ENCODE data around the gene CDX2. TPM values are rescaled to one million over a fixed set of nuclear protein-coding genes. Genes with fewer than 3 reads are reported as not detected.

Gene CDX2
- total and polyA plus RNA-seq, 10 of the 15 experiments (the other 5 are each of a cell fraction or from before 2014, with no cell fraction given) = 0.15 TPM; not detected in 9

DNA sequence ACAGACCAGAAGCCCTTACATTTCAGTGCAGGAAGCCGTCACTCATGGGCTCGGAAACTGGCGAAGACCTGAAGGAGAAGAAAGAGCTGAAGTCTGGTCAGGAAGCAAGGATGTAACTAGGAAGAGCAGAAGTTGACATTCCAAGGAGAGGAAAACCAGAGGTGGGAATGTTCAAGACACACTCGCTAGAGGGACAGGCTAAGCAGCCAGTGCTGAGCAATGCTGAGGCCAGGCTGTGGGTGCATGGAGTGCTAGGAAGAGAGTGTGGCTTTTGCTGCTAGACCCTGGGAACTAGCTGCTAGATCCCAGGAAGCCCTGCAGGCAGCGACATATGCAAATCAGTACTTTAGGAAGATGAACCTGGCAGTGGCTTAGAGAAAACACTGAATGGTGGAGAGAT is 31.5 kb upstream of the CDX2 start:
- CTCF ChIA-PET = no interaction called here
- Histone ChIP-seq H3K4me1 (ENCODE audit: control insufficient read depth, insufficient read depth, low read length) (no peaks in the 10 kb centered on the region), H3K9me3 (replicated peaks; ENCODE audit: control insufficient read depth, insufficient read depth, low read length) (no peaks in the 10 kb centered on the region), H2AFZ (ENCODE audit: control insufficient read depth, low read depth, low read length) (no peak overlapping the region), H3K27ac (ENCODE audit: control insufficient read depth, insufficient read depth) (no peak overlapping the region), H3K27me3 (replicated peaks in 1 of 2; ENCODE audit: control insufficient read depth in 2 of 2, insufficient read depth in 2 of 2, low read length in 1 of 2) (no peaks in the 10 kb centered on the region), H3K79me2 (ENCODE audit: control insufficient read depth, insufficient read depth, low read length) (no peaks in the 10 kb centered on the region), H3K9ac (ENCODE audit: control insufficient read depth, insufficient read depth, low read length) (no peak overlapping the region), H3K4me3 (no peak overlapping the region), H3K4me2 (ENCODE audit: control insufficient read depth, insufficient read depth) (no peak overlapping the region), H4K20me1 (ENCODE audit: control insufficient read depth, insufficient read depth) (no peaks in the 10 kb centered on the region), H3K36me3 (ENCODE audit: control insufficient read depth in 2 of 2, insufficient read depth in 2 of 2, low read length in 1 of 2) (no peaks in the 10 kb centered on the region)
- no peak for ATAC-seq
- no peak for DNase-seq (ENCODE audit: low read depth, low spot score)
- POLR2A ChIA-PET = interaction anchor here (1.1 kb wide), 1 partner anchor 14 kb away, joined by 3 read pairs; no protein-coding TSS in a partner anchor
- 54% methylated on average over 5 of the region's 5 CpGs for WGBS (ENCODE audit: insufficient coverage, insufficient replicate concordance, low lambda C conversion rate, missing lambda C conversion rate)
- RAD21 ChIA-PET (ENCODE audit: unreplicated experiment) = interaction anchor here (0.6 to 1.4 kb wide), 2 partner anchors 12 to 16 kb away, joined by 3 read pairs; no protein-coding TSS in a partner anchor
- SMC1A ChIA-PET (ENCODE audit: uncharacterized antibody, unreplicated experiment) = interaction anchor here (1.5 kb wide), 1 partner anchor 8 kb away, joined by 6 read pairs; no protein-coding TSS in a partner anchor
- in situ Hi-C loops (cut with MboI) (no loop called here), intact Hi-C loops (cut with micrococcal nuclease; ENCODE audit: unreplicated experiment) (no loop called here)
- BruUV-seq (replicated peaks) = no TSS peak
- TF ChIP-seq, protein P1, sequence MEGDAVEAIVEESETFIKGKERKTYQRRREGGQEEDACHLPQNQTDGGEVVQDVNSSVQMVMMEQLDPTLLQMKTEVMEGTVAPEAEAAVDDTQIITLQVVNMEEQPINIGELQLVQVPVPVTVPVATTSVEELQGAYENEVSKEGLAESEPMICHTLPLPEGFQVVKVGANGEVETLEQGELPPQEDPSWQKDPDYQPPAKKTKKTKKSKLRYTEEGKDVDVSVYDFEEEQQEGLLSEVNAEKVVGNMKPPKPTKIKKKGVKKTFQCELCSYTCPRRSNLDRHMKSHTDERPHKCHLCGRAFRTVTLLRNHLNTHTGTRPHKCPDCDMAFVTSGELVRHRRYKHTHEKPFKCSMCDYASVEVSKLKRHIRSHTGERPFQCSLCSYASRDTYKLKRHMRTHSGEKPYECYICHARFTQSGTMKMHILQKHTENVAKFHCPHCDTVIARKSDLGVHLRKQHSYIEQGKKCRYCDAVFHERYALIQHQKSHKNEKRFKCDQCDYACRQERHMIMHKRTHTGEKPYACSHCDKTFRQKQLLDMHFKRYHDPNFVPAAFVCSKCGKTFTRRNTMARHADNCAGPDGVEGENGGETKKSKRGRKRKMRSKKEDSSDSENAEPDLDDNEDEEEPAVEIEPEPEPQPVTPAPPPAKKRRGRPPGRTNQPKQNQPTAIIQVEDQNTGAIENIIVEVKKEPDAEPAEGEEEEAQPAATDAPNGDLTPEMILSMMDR (IDR thresholded peaks at IDR 0.05 in 2 of 3, conservative IDR thresholded peaks at IDR 0.05 in 1 of 3; ENCODE audit: control insufficient read depth in 2 of 3, extremely low read depth in 1 of 3, insufficient read depth in 1 of 3, low read depth in 3 of 3, low read length in 3 of 3) = no peak
- TF ChIP-seq IRF4 (IDR thresholded peaks at IDR 0.05; ENCODE audit: low read depth, low read length) (no peak), SIN3A (IDR thresholded peaks at IDR 0.05; ENCODE audit: low read depth, low read length) (no peak), CHD1 (IDR thresholded peaks at IDR 0.05; ENCODE audit: low read depth, low read length) (no peak), SP1 (IDR thresholded peaks at IDR 0.05; ENCODE audit: low read depth, low read length) (no peak), POLR2AphosphoS5 (IDR thresholded peaks at IDR 0.05; ENCODE audit: low read length) (no peak), CREB1 (IDR thresholded peaks at IDR 0.05; ENCODE audit: low read depth) (no peak), ZNF24 (IDR thresholded peaks at IDR 0.05) (no peak), RFX5 (IDR thresholded peaks at IDR 0.05; ENCODE audit: low read depth, low read length) (no peak), BCL11A (IDR thresholded peaks at IDR 0.05; ENCODE audit: low read depth, low read length) (no peak), BMI1 (IDR thresholded peaks at IDR 0.05; ENCODE audit: borderline replicate concordance) (no peak), SMAD5 (IDR thresholded peaks at IDR 0.05; ENCODE audit: low read depth) (no peak), ESRRA (IDR thresholded peaks at IDR 0.05; ENCODE audit: low read length) (no peak), TCF7 (IDR thresholded peaks at IDR 0.05; ENCODE audit: borderline replicate concordance) (no peak), MEF2A (IDR thresholded peaks at IDR 0.05; ENCODE audit: insufficient read depth, low read depth, low read length) (no peak), POLR2A (IDR thresholded peaks at IDR 0.05; ENCODE audit: low read depth, low read length) (no peak)
- TF ChIP-seq, protein P2, sequence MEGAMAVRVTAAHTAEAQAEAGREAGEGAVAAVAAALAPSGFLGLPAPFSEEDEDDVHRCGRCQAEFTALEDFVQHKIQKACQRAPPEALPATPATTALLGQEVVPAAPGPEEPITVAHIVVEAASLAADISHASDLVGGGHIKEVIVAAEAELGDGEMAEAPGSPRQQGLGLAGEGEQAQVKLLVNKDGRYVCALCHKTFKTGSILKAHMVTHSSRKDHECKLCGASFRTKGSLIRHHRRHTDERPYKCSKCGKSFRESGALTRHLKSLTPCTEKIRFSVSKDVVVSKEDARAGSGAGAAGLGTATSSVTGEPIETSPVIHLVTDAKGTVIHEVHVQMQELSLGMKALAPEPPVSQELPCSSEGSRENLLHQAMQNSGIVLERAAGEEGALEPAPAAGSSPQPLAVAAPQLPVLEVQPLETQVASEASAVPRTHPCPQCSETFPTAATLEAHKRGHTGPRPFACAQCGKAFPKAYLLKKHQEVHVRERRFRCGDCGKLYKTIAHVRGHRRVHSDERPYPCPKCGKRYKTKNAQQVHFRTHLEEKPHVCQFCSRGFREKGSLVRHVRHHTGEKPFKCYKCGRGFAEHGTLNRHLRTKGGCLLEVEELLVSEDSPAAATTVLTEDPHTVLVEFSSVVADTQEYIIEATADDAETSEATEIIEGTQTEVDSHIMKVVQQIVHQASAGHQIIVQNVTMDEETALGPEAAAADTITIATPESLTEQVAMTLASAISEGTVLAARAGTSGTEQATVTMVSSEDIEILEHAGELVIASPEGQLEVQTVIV (IDR thresholded peaks at IDR 0.05; ENCODE audit: borderline replicate concordance, partially characterized antibody) = no peak
- TF ChIP-seq, protein P3, sequence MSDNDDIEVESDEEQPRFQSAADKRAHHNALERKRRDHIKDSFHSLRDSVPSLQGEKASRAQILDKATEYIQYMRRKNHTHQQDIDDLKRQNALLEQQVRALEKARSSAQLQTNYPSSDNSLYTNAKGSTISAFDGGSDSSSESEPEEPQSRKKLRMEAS (IDR thresholded peaks at IDR 0.05; ENCODE audit: low read depth, low read length) = no peak
- no peak for FAIRE-seq

All from GM12878 (cell line).